Mucosa of descending colon (tissue), 3 donors: ENCODE data around the gene FMO2. TPM values are rescaled to one million over a fixed set of nuclear protein-coding genes. Genes with fewer than 3 reads are reported as not detected.

Experiments used
- ATAC-seq: fragments of 200-7000 bp; cut with Tn5 transposase; one replicate; pipeline ENCODE4 v1.9.1; 2020; ENCODE audit warnings: mild to moderate bottlenecking, moderate library complexity
- DNase-seq, 3 donors: peaks; one replicate each; pipeline ENCODE4 v3.0.0-alpha.2; 2020
- H3K36me3 ChIP-seq: fragments of 200-600 bp; one replicate; pipeline ENCODE4 v1.8.0; 2021; ENCODE audit warnings: low read depth, mild to moderate bottlenecking
- H3K4me1 ChIP-seq: fragments of 200-600 bp; one replicate; pipeline ENCODE4 v1.8.0; 2021; ENCODE audit warnings: low read depth, mild to moderate bottlenecking
- H3K4me3 ChIP-seq: fragments of 200-600 bp; one replicate; pipeline ENCODE4 v1.8.0; 2021; ENCODE audit warnings: mild to moderate bottlenecking
- H3K9me3 ChIP-seq: fragments of 200-600 bp; one replicate; pipeline ENCODE4 v1.8.0; 2021; ENCODE audit warnings: mild to moderate bottlenecking
- intact Hi-C, 2 donors: fragments of 100-400 bp; cut with DNase I in 1 of 2; cut with micrococcal nuclease in 1 of 2; formaldehyde crosslinking; loops; one replicate each; pipeline versions ENCODE4 v1.11.0 to v1.11.1; 2022; cut with DNase I, micrococcal nuclease
- total RNA-seq, 3 donors: library from RNA; stranded (reverse); fragmentation: NEBNext Ultra II Directional in 2 of 3; extraction: Animal tissue kit (Norgen Biotek cat#: 25700) in 2 of 3; gene quantifications; one replicate each; pipeline versions ENCODE4 v1.2.1 to v1.2.4, GENCODE V29; 2021 to 2023
- TF ChIP-seq, protein P1 (sequence below): fragments of 200-600 bp; IDR thresholded peaks from one replicate; pipeline ENCODE4 v1.8.0; 2022; ENCODE audit warnings: antibody characterized with exemption, mild to moderate bottlenecking
- donor health status: DM: no; HTN: no; CAD: no; lungs with moderate emphysema.
- donor health status: DM: no; HTN: no; CAD: no.
- donor health status: DM: no; HTN: yes; CAD: no.

FMO2 gene
- total RNA-seq, 3 donors from 2014 or later: 0.55 to 6.1 (median 1.2) TPM

GRCh38 chr1:171160639-171161354, 24.3 kb upstream of the FMO2 start:
- H3K9me3 ChIP-seq: no peaks in the 10 kb centered on the region
- H3K4me1 ChIP-seq: no peaks in the 10 kb centered on the region
- H3K4me3 ChIP-seq: no peak overlapping the region
- DNase-seq: peak in 1 of 3 donors; percentile 4
- intact Hi-C loops: no loop called here
- TF ChIP-seq, protein P1, sequence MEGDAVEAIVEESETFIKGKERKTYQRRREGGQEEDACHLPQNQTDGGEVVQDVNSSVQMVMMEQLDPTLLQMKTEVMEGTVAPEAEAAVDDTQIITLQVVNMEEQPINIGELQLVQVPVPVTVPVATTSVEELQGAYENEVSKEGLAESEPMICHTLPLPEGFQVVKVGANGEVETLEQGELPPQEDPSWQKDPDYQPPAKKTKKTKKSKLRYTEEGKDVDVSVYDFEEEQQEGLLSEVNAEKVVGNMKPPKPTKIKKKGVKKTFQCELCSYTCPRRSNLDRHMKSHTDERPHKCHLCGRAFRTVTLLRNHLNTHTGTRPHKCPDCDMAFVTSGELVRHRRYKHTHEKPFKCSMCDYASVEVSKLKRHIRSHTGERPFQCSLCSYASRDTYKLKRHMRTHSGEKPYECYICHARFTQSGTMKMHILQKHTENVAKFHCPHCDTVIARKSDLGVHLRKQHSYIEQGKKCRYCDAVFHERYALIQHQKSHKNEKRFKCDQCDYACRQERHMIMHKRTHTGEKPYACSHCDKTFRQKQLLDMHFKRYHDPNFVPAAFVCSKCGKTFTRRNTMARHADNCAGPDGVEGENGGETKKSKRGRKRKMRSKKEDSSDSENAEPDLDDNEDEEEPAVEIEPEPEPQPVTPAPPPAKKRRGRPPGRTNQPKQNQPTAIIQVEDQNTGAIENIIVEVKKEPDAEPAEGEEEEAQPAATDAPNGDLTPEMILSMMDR: no peak
- no peaks in the 10 kb centered on the region for H3K36me3 ChIP-seq
- ATAC-seq: no peak

DNA sequence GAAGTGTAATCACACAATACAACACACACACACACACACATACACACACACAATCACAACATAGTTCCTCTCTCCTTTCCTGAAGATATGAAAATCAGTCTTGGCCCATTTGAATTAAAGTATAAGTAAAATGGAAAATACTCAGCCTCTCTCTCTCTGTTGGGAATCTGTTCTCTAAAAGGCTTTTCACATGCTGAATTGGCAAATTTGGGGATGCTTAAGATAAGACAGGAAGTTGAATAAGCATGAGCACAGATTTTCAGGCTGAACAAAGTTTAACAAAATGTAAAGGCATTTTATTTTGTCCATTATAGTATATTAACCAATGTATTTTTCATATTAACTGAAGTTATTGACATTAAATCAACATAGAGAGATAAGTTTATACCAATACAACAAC, 23.7 kb upstream of the FMO2 start:
- Histone ChIP-seq H3K9me3 (no peaks in the 10 kb centered on the region), H3K4me3 (no peak overlapping the region), H3K4me1 (no peaks in the 10 kb centered on the region), H3K36me3 (no peaks in the 10 kb centered on the region)
- ATAC-seq (no peak), DNase-seq (no peak)
- intact Hi-C loops: no loop called here
- TF ChIP-seq, protein P1: no peak

DNA sequence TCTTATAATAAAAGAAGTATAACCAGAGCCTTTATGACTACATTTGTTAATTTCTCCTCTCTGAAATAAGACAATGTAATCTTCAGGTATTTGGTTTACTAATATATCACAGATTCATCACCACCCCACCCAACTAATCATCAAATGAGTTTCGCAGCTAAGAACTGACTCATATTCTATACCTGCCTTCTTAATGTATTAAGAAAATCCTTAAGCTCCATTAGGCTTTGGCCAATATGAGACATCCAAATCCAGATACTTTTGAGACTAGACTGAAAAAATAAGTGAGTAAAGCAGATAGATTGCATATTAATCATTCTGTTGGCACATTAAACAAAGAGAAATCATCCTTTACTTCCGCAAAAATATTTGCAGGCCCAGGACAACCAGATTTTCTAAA, 18.7 kb upstream of the FMO2 start:
- no peak overlapping the region for H3K4me3 ChIP-seq
- H3K9me3 ChIP-seq: no peaks in the 10 kb centered on the region
- TF ChIP-seq, protein P1: no peak
- no peak for DNase-seq
- no peaks in the 10 kb centered on the region for H3K36me3 ChIP-seq
- H3K4me1 ChIP-seq: no peaks in the 10 kb centered on the region
- ATAC-seq: no peak
- intact Hi-C loops: no loop called here

GRCh38 chr1:171167785-171168184, 17.3 kb upstream of the FMO2 start:
- intact Hi-C loops: no loop called here
- TF ChIP-seq, protein P1: no peak
- Histone ChIP-seq H3K4me1 (no peaks in the 10 kb centered on the region), H3K36me3 (no peaks in the 10 kb centered on the region), H3K4me3 (no peak overlapping the region), H3K9me3 (no peaks in the 10 kb centered on the region)
- ATAC-seq (no peak), DNase-seq (no peak)

- no peaks in the 10 kb centered on the region for H3K9me3 ChIP-seq
- DNase-seq (no peak), ATAC-seq (no peak)
- intact Hi-C loops: no loop called here
- TF ChIP-seq, protein P1: no peak
- no peaks in the 10 kb centered on the region for H3K36me3 ChIP-seq
- no peaks in the 10 kb centered on the region for H3K4me1 ChIP-seq
- H3K4me3 ChIP-seq: no peak overlapping the region
These were observed 12.6 kb upstream of the FMO2 start for GRCh38 chr1:171172471-171172870.
